PFSK-1 (cell line): ENCODE measurements around the gene JPH4.

ENCODE experiments used
- POLR2AphosphoS5 ChIP-seq: IDR thresholded peaks from 2 replicates; pipeline ENCODE4 v1.6.1; 2012; ENCODE audit warnings: low read depth, mild to moderate bottlenecking, control low read depth, low read length, moderate library complexity
- SIN3A ChIP-seq: IDR thresholded peaks from 2 replicates; pipeline ENCODE4 v1.6.1; 2012; ENCODE audit warnings: mild to moderate bottlenecking, low read length, moderate library complexity, borderline replicate concordance; ENCODE audit not compliant: insufficient read depth
- TAF1 ChIP-seq: IDR thresholded peaks from 2 replicates; pipeline ENCODE4 v1.6.1; 2012; ENCODE audit warnings: low read length, control low read depth, borderline replicate concordance; ENCODE audit not compliant: insufficient read depth
- TF ChIP-seq, protein P1 (sequence below), 2 experiments: IDR thresholded peaks; 2 replicates each; pipeline versions ENCODE4 v1.6.1 to v1.8.0; 2011 to 2012; ENCODE audit warnings: low read depth in 2 of 2, low read length in 2 of 2, control low read depth in 1 of 2, inconsistent platforms in 1 of 2, mild to moderate bottlenecking in 1 of 2, moderate library complexity in 1 of 2; ENCODE audit not compliant: insufficient read depth in 1 of 2

DNA sequence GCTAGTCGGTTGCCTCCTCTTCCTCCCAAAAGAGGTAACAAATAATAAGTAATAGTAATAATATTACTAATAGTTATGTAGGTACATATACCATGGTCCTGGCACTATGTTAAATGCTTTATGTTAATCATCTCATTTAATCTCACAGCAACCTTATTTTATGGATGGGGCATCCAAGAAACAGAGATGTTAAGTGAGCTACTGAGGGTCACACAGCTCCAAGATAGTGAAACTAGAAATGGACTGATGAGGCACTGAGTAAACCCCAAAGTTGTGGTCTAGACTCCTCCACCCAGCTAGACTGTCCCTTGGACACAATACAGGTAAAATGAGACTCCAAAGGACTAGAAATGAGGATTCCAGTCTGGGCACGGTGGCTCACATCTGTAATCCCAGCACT is 42.1 kb downstream of the JPH4 start:
- TF ChIP-seq TAF1 (no peak), POLR2AphosphoS5 (no peak), SIN3A (no peak)
- TF ChIP-seq, protein P1, sequence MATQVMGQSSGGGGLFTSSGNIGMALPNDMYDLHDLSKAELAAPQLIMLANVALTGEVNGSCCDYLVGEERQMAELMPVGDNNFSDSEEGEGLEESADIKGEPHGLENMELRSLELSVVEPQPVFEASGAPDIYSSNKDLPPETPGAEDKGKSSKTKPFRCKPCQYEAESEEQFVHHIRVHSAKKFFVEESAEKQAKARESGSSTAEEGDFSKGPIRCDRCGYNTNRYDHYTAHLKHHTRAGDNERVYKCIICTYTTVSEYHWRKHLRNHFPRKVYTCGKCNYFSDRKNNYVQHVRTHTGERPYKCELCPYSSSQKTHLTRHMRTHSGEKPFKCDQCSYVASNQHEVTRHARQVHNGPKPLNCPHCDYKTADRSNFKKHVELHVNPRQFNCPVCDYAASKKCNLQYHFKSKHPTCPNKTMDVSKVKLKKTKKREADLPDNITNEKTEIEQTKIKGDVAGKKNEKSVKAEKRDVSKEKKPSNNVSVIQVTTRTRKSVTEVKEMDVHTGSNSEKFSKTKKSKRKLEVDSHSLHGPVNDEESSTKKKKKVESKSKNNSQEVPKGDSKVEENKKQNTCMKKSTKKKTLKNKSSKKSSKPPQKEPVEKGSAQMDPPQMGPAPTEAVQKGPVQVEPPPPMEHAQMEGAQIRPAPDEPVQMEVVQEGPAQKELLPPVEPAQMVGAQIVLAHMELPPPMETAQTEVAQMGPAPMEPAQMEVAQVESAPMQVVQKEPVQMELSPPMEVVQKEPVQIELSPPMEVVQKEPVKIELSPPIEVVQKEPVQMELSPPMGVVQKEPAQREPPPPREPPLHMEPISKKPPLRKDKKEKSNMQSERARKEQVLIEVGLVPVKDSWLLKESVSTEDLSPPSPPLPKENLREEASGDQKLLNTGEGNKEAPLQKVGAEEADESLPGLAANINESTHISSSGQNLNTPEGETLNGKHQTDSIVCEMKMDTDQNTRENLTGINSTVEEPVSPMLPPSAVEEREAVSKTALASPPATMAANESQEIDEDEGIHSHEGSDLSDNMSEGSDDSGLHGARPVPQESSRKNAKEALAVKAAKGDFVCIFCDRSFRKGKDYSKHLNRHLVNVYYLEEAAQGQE (IDR thresholded peaks at IDR 0.05; ENCODE audit: insufficient read depth in 1 of 2, low read depth in 2 of 2, low read length in 2 of 2), result no peak
